Transverse colon (tissue), 4 donors: ENCODE measurements around the gene CCDC185. TPM values are rescaled to one million over a fixed set of nuclear protein-coding genes. Genes with fewer than 3 reads are reported as not detected.
"Not testable (repeated sequence)": the region's sequence is repeated elsewhere in the genome, so short reads cannot be mapped to it uniquely, and the experiment has no call there.

ENCODE experiments used
- DNase-seq: peaks from one replicate; pipeline ENCODE4 v3.0.0-alpha.2; 2019
- H3K27ac ChIP-seq, 4 donors: fragments of 200-600 bp; sonication (generic); 2 replicates each; pipeline ENCODE4 v1.5.1; 2016 to 2018; ENCODE audit warnings: inconsistent platforms in 4 of 4
- H3K27me3 ChIP-seq: fragments of 200-600 bp; sonication (generic); 2 replicates; pipeline ENCODE4 v1.5.1; 2017; ENCODE audit warnings: inconsistent platforms
- H3K36me3 ChIP-seq, 4 donors: fragments of 200-600 bp; sonication (generic); 2 replicates each; pipeline ENCODE4 v1.5.1; 2017 to 2019; ENCODE audit warnings: inconsistent platforms in 4 of 4
- H3K4me1 ChIP-seq, 4 donors: fragments of 200-600 bp; sonication (generic); 2 replicates each; pipeline ENCODE4 v1.5.1; 2017 to 2020; ENCODE audit warnings: inconsistent platforms in 4 of 4
- H3K4me3 ChIP-seq, 4 donors: fragments of 200-600 bp; sonication (generic); 1 replicate in 1 of 4; 2 replicates in 3 of 4; pipeline versions ENCODE4 v1.5.1 to v1.6.1; 2017 to 2019; ENCODE audit warnings: inconsistent platforms in 4 of 4
- H3K9me3 ChIP-seq, 2 donors: fragments of 200-600 bp; sonication (generic); 2 replicates each; pipeline ENCODE4 v1.5.1; 2017 to 2019; ENCODE audit warnings: inconsistent platforms in 2 of 2
- CTCF ChIP-seq, 5 experiments: fragments of 200-600 bp in 3 of 5; fragments of 450-650 bp in 2 of 5; sonication (generic) in 3 of 5; IDR thresholded peaks; 1 replicate in 2 of 5; 2 replicates in 3 of 5; pipeline ENCODE4 v1.5.1; 2016 to 2017; ENCODE audit warnings: antibody characterized with exemption in 5 of 5, inconsistent platforms in 3 of 5, mild to moderate bottlenecking in 2 of 5, moderate library complexity in 1 of 5
- EP300 ChIP-seq: sonication (generic); formaldehyde crosslinking; IDR thresholded peaks from one replicate; pipeline ENCODE4 v1.6.1; 2017; ENCODE audit warnings: antibody characterized with exemption, low read depth
- POLR2A ChIP-seq: fragments of 450-650 bp; IDR thresholded peaks from one replicate; pipeline ENCODE4 v1.6.1; 2016; ENCODE audit warnings: antibody characterized with exemption, mild to moderate bottlenecking, moderate library complexity
- POLR2AphosphoS5 ChIP-seq, 3 donors: sonication (generic); formaldehyde crosslinking; IDR thresholded peaks; one replicate each; pipeline ENCODE4 v1.6.1; 2016; ENCODE audit warnings: antibody characterized with exemption in 3 of 3
- WGBS, 2 donors: methylation state at CpG; one replicate each; pipeline ENCODE4 v1.1.5; 2018; ENCODE audit warnings: low coverage in 1 of 2; 5-methylcytosine and 5-hydroxymethylcytosine counted together
- in situ Hi-C, 4 donors: fragments of 200-750 bp; cut with MboI; loops; one replicate each; pipeline versions ENCODE4 v1.15.0 to v1.15.1; 2017; ENCODE audit warnings: low sequenced_read_pairs in 3 of 4, low pct_ligation_motif_present in 1 of 4, low pct_unique_long_range_greater_than_20kb in 1 of 4
- intact Hi-C: fragments of 100-400 bp; cut with DNase I; formaldehyde crosslinking; loops from one replicate; pipeline ENCODE4 v1.15.1; 2023; ENCODE audit warnings: low total_unique reads
- total RNA-seq, 4 donors: library from RNA; depleted of rRNA; stranded (reverse); fragments of >200 nt; gene quantifications; one replicate each; pipeline ENCODE4 v1.1.0, GENCODE V29; 2016

The CCDC185 gene
- total RNA-seq, 4 donors from 2014 or later = not detected

GRCh38 chr1:223394242-223394641, 1.0 kb downstream of the CCDC185 start:
- no peaks in the 10 kb centered on the region for H3K36me3 ChIP-seq
- H3K27ac ChIP-seq = no peak overlapping the region
- DNase-seq = no peak
- WGBS, 2 donors = 92 to 94% methylated on average over 16 to 27 of the region's 27 CpGs
- no peak overlapping the region for H3K4me3 ChIP-seq
- H3K27me3 ChIP-seq = peaks cover 37% of the 10 kb centered on the region
- intact Hi-C loops = no loop called here
- H3K9me3 ChIP-seq = no peaks in the 10 kb centered on the region
- no peak for TF ChIP-seq POLR2A
- TF ChIP-seq POLR2AphosphoS5 (IDR thresholded peaks at IDR 0.05) = no peak
- TF ChIP-seq CTCF (IDR thresholded peaks at IDR 0.05) = no peak
- no peak for TF ChIP-seq EP300
- in situ Hi-C loops = no loop called here
- peaks cover 0 to 8% (median 0%) of the 10 kb centered on the region in 4 donors for H3K4me1 ChIP-seq

- WGBS, 2 donors = 90 to 92% methylated on average over 5 to 13 of the region's 13 CpGs
- TF ChIP-seq CTCF (IDR thresholded peaks at IDR 0.05) (no peak), EP300 (no peak), POLR2AphosphoS5 (IDR thresholded peaks at IDR 0.05) (no peak), POLR2A (no peak)
- Histone ChIP-seq H3K4me3 (no peak overlapping the region), H3K27me3 (peaks cover 37% of the 10 kb centered on the region), H3K9me3 (no peaks in the 10 kb centered on the region), H3K4me1 (peaks cover 0 to 8% (median 0%) of the 10 kb centered on the region in 4 donors), H3K36me3 (no peaks in the 10 kb centered on the region), H3K27ac (no peak overlapping the region)
- DNase-seq = no peak
- in situ Hi-C loops = no loop called here
- intact Hi-C loops = no loop called here
Observed at GRCh38 chr1:223394706-223395105, 1.5 kb downstream of the CCDC185 start.

- H3K4me1 ChIP-seq, H3K27ac ChIP-seq, intact Hi-C loops, H3K36me3 ChIP-seq, H3K27me3 ChIP-seq, DNase-seq, H3K4me3 ChIP-seq, in situ Hi-C loops, H3K9me3 ChIP-seq: not testable (repeated sequence)
- WGBS, 2 donors = 40% methylated on average over 1 of the region's 6 CpGs; no CpG with 5 or more reads in 1 of the 2 donors
Observed at GRCh38 chr1:223399393-223399792, 6.2 kb downstream of the CCDC185 start.

GRCh38 chr1:223401873-223402789, 8.9 kb downstream of the CCDC185 start:
- no peak overlapping the region for H3K4me3 ChIP-seq
- H3K27me3 ChIP-seq = no peaks in the 10 kb centered on the region
- no peaks in the 10 kb centered on the region for H3K9me3 ChIP-seq
- TF ChIP-seq CTCF (IDR thresholded peaks at IDR 0.05) (no peak), POLR2A (no peak), EP300 (no peak), POLR2AphosphoS5 (IDR thresholded peaks at IDR 0.05) (no peak)
- H3K4me1 ChIP-seq = no peaks in the 10 kb centered on the region
- H3K27ac ChIP-seq = no peak overlapping the region
- intact Hi-C loops (no loop called here), in situ Hi-C loops (no loop called here)
- 66 to 71% methylated on average over 1 to 2 of the region's 2 CpGs for WGBS, 2 donors
- H3K36me3 ChIP-seq = no peaks in the 10 kb centered on the region
- no peak for DNase-seq

GRCh38 chr1:223402790-223403142, 9.6 kb downstream of the CCDC185 start:
- H3K36me3 ChIP-seq = no peaks in the 10 kb centered on the region
- intact Hi-C loops (no loop called here), in situ Hi-C loops (no loop called here)
- no peak overlapping the region for H3K4me3 ChIP-seq
- no peak for TF ChIP-seq POLR2AphosphoS5 (IDR thresholded peaks at IDR 0.05)
- TF ChIP-seq POLR2A = no peak
- TF ChIP-seq EP300 = no peak
- no peak overlapping the region for H3K27ac ChIP-seq
- H3K9me3 ChIP-seq = no peaks in the 10 kb centered on the region
- H3K4me1 ChIP-seq = no peaks in the 10 kb centered on the region
- no peaks in the 10 kb centered on the region for H3K27me3 ChIP-seq
- DNase-seq = no peak
- WGBS, 2 donors = 72 to 73% methylated on average over 2 of the region's 2 CpGs
